ENCODE measurements around the gene PRKCG.

PRKCG gene

GRCh38 chr19:53844849-53845246 is 37.1 kb upstream of the PRKCG start:
- Histone ChIP-seq H2AFZ (ENCODE audit: low read depth, low read length, severe bottlenecking) (no peak overlapping the region), H3K4me3 (ENCODE audit: insufficient read depth, low read length, poor library complexity, severe bottlenecking) (no peak overlapping the region), H4K20me1 (ENCODE audit: low read depth, low read length) (no peaks in the 10 kb centered on the region), H3K36me3 (ENCODE audit: low read length) (no peaks in the 10 kb centered on the region), H3K27me3 (ENCODE audit: low read length) (no peaks in the 10 kb centered on the region), H3K79me2 (ENCODE audit: insufficient read depth, low read length) (no peaks in the 10 kb centered on the region), H3F3A (ENCODE audit: insufficient read depth) (no peaks in the 10 kb centered on the region), H3K9me3 (ENCODE audit: insufficient read depth, low read length) (no peaks in the 10 kb centered on the region), H3K4me2 (ENCODE audit: low read depth, low read length, poor library complexity, severe bottlenecking) (no peak overlapping the region), H3K9me2 (replicated peaks; ENCODE audit: insufficient read depth, low read length) (no peaks in the 10 kb centered on the region), H3K9ac (ENCODE audit: low read length) (no peak overlapping the region), H3K27ac (ENCODE audit: low read depth, low read length) (no peak overlapping the region)
- TF ChIP-seq CTCF (IDR thresholded peaks at IDR 0.05; ENCODE audit: insufficient read depth, low read length, poor library complexity, severe bottlenecking) = no peak

GRCh38 chr19:53847555-53847954 is 34.4 kb upstream of the PRKCG start:
- H3K9me3 ChIP-seq (ENCODE audit: insufficient read depth, low read length) = no peaks in the 10 kb centered on the region
- no peak overlapping the region for H3K9ac ChIP-seq (ENCODE audit: low read length)
- H3K36me3 ChIP-seq (ENCODE audit: low read length) = no peaks in the 10 kb centered on the region
- no peak for TF ChIP-seq EZH2phosphoT487 (conservative IDR thresholded peaks at IDR 0.05; ENCODE audit: low read length)
- no peak for TF ChIP-seq CTCF (IDR thresholded peaks at IDR 0.05; ENCODE audit: insufficient read depth, low read length, poor library complexity, severe bottlenecking)
- no peak overlapping the region for H3K4me2 ChIP-seq (ENCODE audit: low read depth, low read length, poor library complexity, severe bottlenecking)
- no peak overlapping the region for H3K27ac ChIP-seq (ENCODE audit: low read depth, low read length)
- H3F3A ChIP-seq (ENCODE audit: insufficient read depth) = no peaks in the 10 kb centered on the region
- H4K20me1 ChIP-seq (ENCODE audit: low read depth, low read length) = no peaks in the 10 kb centered on the region
- H3K9me2 ChIP-seq (replicated peaks; ENCODE audit: insufficient read depth, low read length) = no peaks in the 10 kb centered on the region
- no peak overlapping the region for H3K4me3 ChIP-seq (ENCODE audit: insufficient read depth, low read length, poor library complexity, severe bottlenecking)
- H3K79me2 ChIP-seq (ENCODE audit: insufficient read depth, low read length) = no peaks in the 10 kb centered on the region
- no peaks in the 10 kb centered on the region for H3K27me3 ChIP-seq (ENCODE audit: low read length)
- no peak overlapping the region for H2AFZ ChIP-seq (ENCODE audit: low read depth, low read length, severe bottlenecking)

GRCh38 chr19:53849237-53849676 is 32.7 kb upstream of the PRKCG start:
- Histone ChIP-seq H3K36me3 (ENCODE audit: low read length) (no peaks in the 10 kb centered on the region), H3K79me2 (ENCODE audit: insufficient read depth, low read length) (no peaks in the 10 kb centered on the region), H3K27me3 (ENCODE audit: low read length) (no peaks in the 10 kb centered on the region), H4K20me1 (ENCODE audit: low read depth, low read length) (no peaks in the 10 kb centered on the region), H3K9me3 (ENCODE audit: insufficient read depth, low read length) (no peaks in the 10 kb centered on the region), H2AFZ (ENCODE audit: low read depth, low read length, severe bottlenecking) (no peak overlapping the region), H3K27ac (ENCODE audit: low read depth, low read length) (no peak overlapping the region), H3K4me2 (ENCODE audit: low read depth, low read length, poor library complexity, severe bottlenecking) (no peak overlapping the region), H3K9me2 (replicated peaks; ENCODE audit: insufficient read depth, low read length) (no peaks in the 10 kb centered on the region), H3K9ac (ENCODE audit: low read length) (no peak overlapping the region), H3K4me3 (ENCODE audit: insufficient read depth, low read length, poor library complexity, severe bottlenecking) (no peak overlapping the region), H3F3A (ENCODE audit: insufficient read depth) (no peaks in the 10 kb centered on the region)
- TF ChIP-seq EZH2phosphoT487 (conservative IDR thresholded peaks at IDR 0.05; ENCODE audit: low read length) (no peak), CTCF (IDR thresholded peaks at IDR 0.05; ENCODE audit: insufficient read depth, low read length, poor library complexity, severe bottlenecking) (no peak)

- no peaks in the 10 kb centered on the region for H3K9me2 ChIP-seq (replicated peaks; ENCODE audit: insufficient read depth, low read length)
- no peaks in the 10 kb centered on the region for H3F3A ChIP-seq (ENCODE audit: insufficient read depth)
- no peaks in the 10 kb centered on the region for H3K79me2 ChIP-seq (ENCODE audit: insufficient read depth, low read length)
- no peaks in the 10 kb centered on the region for H4K20me1 ChIP-seq (ENCODE audit: low read depth, low read length)
- no peak overlapping the region for H3K4me2 ChIP-seq (ENCODE audit: low read depth, low read length, poor library complexity, severe bottlenecking)
- H2AFZ ChIP-seq (ENCODE audit: low read depth, low read length, severe bottlenecking) = no peak overlapping the region
- H3K36me3 ChIP-seq (ENCODE audit: low read length) = no peaks in the 10 kb centered on the region
- TF ChIP-seq EZH2phosphoT487 (conservative IDR thresholded peaks at IDR 0.05; ENCODE audit: low read length) (no peak), CTCF (IDR thresholded peaks at IDR 0.05; ENCODE audit: insufficient read depth, low read length, poor library complexity, severe bottlenecking) (no peak)
- H3K27ac ChIP-seq (ENCODE audit: low read depth, low read length) = no peak overlapping the region
- no peak overlapping the region for H3K9ac ChIP-seq (ENCODE audit: low read length)
- H3K9me3 ChIP-seq (ENCODE audit: insufficient read depth, low read length) = no peaks in the 10 kb centered on the region
- H3K4me3 ChIP-seq (ENCODE audit: insufficient read depth, low read length, poor library complexity, severe bottlenecking) = no peak overlapping the region
- no peaks in the 10 kb centered on the region for H3K27me3 ChIP-seq (ENCODE audit: low read length)
Observed at GRCh38 chr19:53853707-53854106, 28.3 kb upstream of the PRKCG start.
